SJSA1 (cell line): ENCODE results near the gene CASP12. TPM values are rescaled to one million over a fixed set of nuclear protein-coding genes. Genes with fewer than 3 reads are reported as not detected.
"Not testable (repeated sequence)": the region's sequence is repeated elsewhere in the genome, so short reads cannot be mapped to it uniquely, and the experiment has no call there.

ENCODE experiments used
- DNase-seq, 2 experiments: peaks; one replicate each; pipeline ENCODE4 v3.0.0-alpha.2; 2015 to 2020; ENCODE audit warnings: low spot score in 2 of 2, low read depth in 1 of 2
- H3K27ac ChIP-seq: fragments of 250-450 bp; sonication (Bioruptor Pico); 2 replicates; pipeline ENCODE4 v1.5.1; 2020; ENCODE audit warnings: mild to moderate bottlenecking, moderate library complexity
- H3K27me3 ChIP-seq: fragments of 250-450 bp; sonication (Bioruptor Pico); replicated peaks from 2 replicates; pipeline ENCODE4 v1.5.1; 2020; ENCODE audit warnings: mild to moderate bottlenecking, moderate library complexity
- H3K36me3 ChIP-seq: fragments of 250-450 bp; sonication (Bioruptor Pico); 2 replicates; pipeline ENCODE4 v1.5.1; 2020; ENCODE audit warnings: mild to moderate bottlenecking
- H3K4me1 ChIP-seq: fragments of 250-450 bp; sonication (Bioruptor Pico); replicated peaks from 2 replicates; pipeline ENCODE4 v1.6.1; 2021; ENCODE audit warnings: mild to moderate bottlenecking
- H3K4me3 ChIP-seq: fragments of 250-450 bp; sonication (Bioruptor Pico); 2 replicates; pipeline ENCODE4 v1.5.1; 2020; ENCODE audit warnings: mild to moderate bottlenecking
- H3K9me3 ChIP-seq: fragments of 250-450 bp; sonication (Bioruptor Pico); replicated peaks from 2 replicates; pipeline ENCODE4 v1.5.1; 2020; ENCODE audit warnings: mild to moderate bottlenecking
- total RNA-seq: library from RNA; depleted of rRNA; stranded (reverse); fragments of >200 nt; shearing (Covaris generic); gene quantifications from 2 replicates; pipeline ENCODE4 v1.2.3, GENCODE V29; 2014; rRNA removed

Gene CASP12
- not detected in 2 replicates for total RNA-seq

GRCh38 chr11:104897891-104898684 lies at the start of gene CASP12:
CASP12 (minus strand) TSS chr11:104898460.
- no peaks in the 10 kb centered on the region for H3K9me3 ChIP-seq
- peaks cover 5% of the 10 kb centered on the region for H3K4me1 ChIP-seq
- no peak within 1 kb of the TSS for H3K4me3 ChIP-seq
- H3K27me3 ChIP-seq = no peaks in the 10 kb centered on the region
- no peaks in the 10 kb centered on the region for H3K36me3 ChIP-seq
- no peak for DNase-seq
- H3K27ac ChIP-seq = no peak within 1 kb of the TSS

- peak in 1 of 2 experiments; percentile 33 for DNase-seq
- H3K9me3 ChIP-seq = no peaks in the 10 kb centered on the region
- H3K27ac ChIP-seq = no peak overlapping the region
- H3K4me1 ChIP-seq = no peaks in the 10 kb centered on the region
- H3K36me3 ChIP-seq = peaks cover 5% of the 10 kb centered on the region; the same call in 1 of the 2 replicates
- no peak overlapping the region for H3K4me3 ChIP-seq
- H3K27me3 ChIP-seq = no peaks in the 10 kb centered on the region
Observed at GRCh38 chr11:104946907-104947306, 48.6 kb upstream of the CASP12 start.

GRCh38 chr11:104944076-104944475 lies 45.8 kb upstream of the CASP12 start:
- Histone ChIP-seq H3K4me1 (no peaks in the 10 kb centered on the region), H3K27ac (no peak overlapping the region), H3K36me3 (0 out of 2 replicates have a peak, but pooled peaks cover 5% of the 10 kb centered on the region), H3K9me3 (no peaks in the 10 kb centered on the region), H3K27me3 (no peaks in the 10 kb centered on the region), H3K4me3 (no peak overlapping the region)
- no peak for DNase-seq

GRCh38 chr11:104943561-104943960 lies 45.3 kb upstream of the CASP12 start:
- Histone ChIP-seq H3K36me3 (0 out of 2 replicates have a peak, but pooled peaks cover 5% of the 10 kb centered on the region), H3K9me3 (no peaks in the 10 kb centered on the region), H3K4me1 (no peaks in the 10 kb centered on the region), H3K4me3 (no peak overlapping the region), H3K27me3 (no peaks in the 10 kb centered on the region), H3K27ac (no peak overlapping the region)
- no peak for DNase-seq

GRCh38 chr11:104934594-104934993 lies 36.3 kb upstream of the CASP12 start:
- DNase-seq = no peak
- Histone ChIP-seq H3K36me3 (no peaks in the 10 kb centered on the region), H3K27ac (no peak overlapping the region), H3K4me3 (no peak overlapping the region), H3K9me3 (no peaks in the 10 kb centered on the region), H3K27me3 (no peaks in the 10 kb centered on the region), H3K4me1 (no peaks in the 10 kb centered on the region)

- not testable (repeated sequence) for H3K9me3 ChIP-seq, H3K27me3 ChIP-seq, DNase-seq, H3K4me3 ChIP-seq, H3K36me3 ChIP-seq, H3K4me1 ChIP-seq, H3K27ac ChIP-seq
Observed at GRCh38 chr11:104934073-104934472, 35.8 kb upstream of the CASP12 start.

GRCh38 chr11:104928811-104929210 lies 30.6 kb upstream of the CASP12 start:
- Histone ChIP-seq H3K4me1 (no peaks in the 10 kb centered on the region), H3K27me3 (no peaks in the 10 kb centered on the region), H3K27ac (no peak overlapping the region), H3K36me3 (no peaks in the 10 kb centered on the region), H3K9me3 (no peaks in the 10 kb centered on the region), H3K4me3 (no peak overlapping the region)
- DNase-seq = no peak

- Histone ChIP-seq H3K27me3 (no peaks in the 10 kb centered on the region), H3K4me1 (no peaks in the 10 kb centered on the region), H3K9me3 (no peaks in the 10 kb centered on the region), H3K27ac (no peak overlapping the region), H3K36me3 (no peaks in the 10 kb centered on the region), H3K4me3 (no peak overlapping the region)
- DNase-seq = no peak
Observed at GRCh38 chr11:104926771-104927611, 28.7 kb upstream of the CASP12 start.

GRCh38 chr11:104925850-104926249 lies 27.6 kb upstream of the CASP12 start:
- H3K36me3 ChIP-seq = no peaks in the 10 kb centered on the region
- no peak overlapping the region for H3K4me3 ChIP-seq
- no peak for DNase-seq
- no peaks in the 10 kb centered on the region for H3K9me3 ChIP-seq
- H3K27me3 ChIP-seq = no peaks in the 10 kb centered on the region
- no peaks in the 10 kb centered on the region for H3K4me1 ChIP-seq
- H3K27ac ChIP-seq = no peak overlapping the region

GRCh38 chr11:104918113-104918824 lies 20.0 kb upstream of the CASP12 start:
- peak overlapping the region; percentile 27 for H3K4me3 ChIP-seq
- H3K4me1 ChIP-seq = no peaks in the 10 kb centered on the region; the same call in 1 of the 2 replicates
- H3K9me3 ChIP-seq = no peaks in the 10 kb centered on the region
- H3K27me3 ChIP-seq = no peaks in the 10 kb centered on the region
- DNase-seq = peak in 1 of 2 experiments; percentile 21
- H3K36me3 ChIP-seq = no peaks in the 10 kb centered on the region
- H3K27ac ChIP-seq = peak overlapping the region; percentile 40

GRCh38 chr11:104917271-104918112 lies 19.2 kb upstream of the CASP12 start:
- H3K27me3 ChIP-seq = no peaks in the 10 kb centered on the region
- H3K4me3 ChIP-seq = peak overlapping the region; percentile 27
- H3K27ac ChIP-seq = peak overlapping the region; percentile 40
- no peak for DNase-seq
- H3K9me3 ChIP-seq = no peaks in the 10 kb centered on the region
- H3K36me3 ChIP-seq = no peaks in the 10 kb centered on the region
- H3K4me1 ChIP-seq = no peaks in the 10 kb centered on the region; the same call in 1 of the 2 replicates

- Histone ChIP-seq H3K27me3 (no peaks in the 10 kb centered on the region), H3K9me3 (no peaks in the 10 kb centered on the region), H3K27ac (no peak overlapping the region), H3K36me3 (no peaks in the 10 kb centered on the region), H3K4me3 (no peak overlapping the region), H3K4me1 (no peaks in the 10 kb centered on the region; the same call in 1 of the 2 replicates)
- DNase-seq = peak in 1 of 2 experiments; percentile 8
Observed at GRCh38 chr11:104916442-104916841, 18.2 kb upstream of the CASP12 start.

- Histone ChIP-seq H3K4me3 (no peak overlapping the region), H3K27ac (no peak overlapping the region), H3K27me3 (no peaks in the 10 kb centered on the region), H3K9me3 (no peaks in the 10 kb centered on the region), H3K36me3 (no peaks in the 10 kb centered on the region), H3K4me1 (no peaks in the 10 kb centered on the region; the same call in 1 of the 2 replicates)
- no peak for DNase-seq
Observed at GRCh38 chr11:104912102-104912501, 13.8 kb upstream of the CASP12 start.
